NK-92 (cell line): ENCODE data around the gene PHF21A.
"Not testable (repeated sequence)": the region's sequence is repeated elsewhere in the genome, so short reads cannot be mapped to it uniquely, and the experiment has no call there.

Source experiments
- DNase-seq: peaks from one replicate; lab custom pipeline; 2025; ENCODE audit not compliant: unreplicated experiment; lab: John Stamatoyannopoulos, UW

Gene PHF21A

GRCh38 chr11:45906096-45906682, 215.1 kb downstream of the PHF21A start:
- DNase-seq = no peak

DNA sequence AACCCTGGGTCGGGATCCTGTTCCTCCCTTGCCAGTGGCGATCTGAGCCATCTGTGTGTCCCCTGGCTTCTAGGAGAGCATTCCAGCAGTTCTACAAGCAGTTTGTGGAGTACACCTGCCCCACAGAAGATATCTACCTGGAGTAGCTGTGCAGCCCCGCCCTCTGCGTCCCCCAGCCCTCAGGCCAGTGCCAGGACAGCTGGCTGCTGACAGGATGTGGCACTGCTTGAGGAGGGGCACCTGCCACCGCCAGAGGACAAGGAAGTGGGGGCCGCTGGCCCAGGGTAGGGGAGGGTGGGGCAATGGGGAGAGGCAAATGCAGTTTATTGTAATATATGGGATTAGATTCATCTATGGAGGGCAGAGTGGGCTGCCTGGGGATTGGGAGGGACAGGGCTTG, 215.7 kb downstream of the PHF21A start:
- DNase-seq = not testable (repeated sequence)

DNA sequence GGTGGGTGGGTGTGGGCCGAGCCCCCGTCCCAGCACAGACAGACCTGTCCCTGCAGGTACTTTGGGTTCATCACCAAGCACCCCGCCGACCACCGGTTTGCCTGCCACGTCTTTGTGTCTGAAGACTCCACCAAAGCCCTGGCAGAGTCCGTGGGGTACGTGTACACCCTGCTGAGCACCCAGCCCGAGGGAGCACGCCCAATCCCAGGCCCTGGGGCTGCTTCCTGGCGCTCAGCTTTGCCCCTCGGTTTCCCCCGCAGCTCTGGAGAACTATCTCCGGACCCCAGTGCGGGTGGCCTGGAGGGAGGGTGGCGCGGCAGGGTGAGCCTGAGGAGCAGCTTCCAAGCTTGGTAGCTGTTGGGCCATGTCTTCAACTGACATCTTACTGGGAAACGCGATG, 216.2 kb downstream of the PHF21A start:
- DNase-seq = no peak

- DNase-seq = no peak
Observed at GRCh38 chr11:45904309-45904915, 216.8 kb downstream of the PHF21A start.

DNA sequence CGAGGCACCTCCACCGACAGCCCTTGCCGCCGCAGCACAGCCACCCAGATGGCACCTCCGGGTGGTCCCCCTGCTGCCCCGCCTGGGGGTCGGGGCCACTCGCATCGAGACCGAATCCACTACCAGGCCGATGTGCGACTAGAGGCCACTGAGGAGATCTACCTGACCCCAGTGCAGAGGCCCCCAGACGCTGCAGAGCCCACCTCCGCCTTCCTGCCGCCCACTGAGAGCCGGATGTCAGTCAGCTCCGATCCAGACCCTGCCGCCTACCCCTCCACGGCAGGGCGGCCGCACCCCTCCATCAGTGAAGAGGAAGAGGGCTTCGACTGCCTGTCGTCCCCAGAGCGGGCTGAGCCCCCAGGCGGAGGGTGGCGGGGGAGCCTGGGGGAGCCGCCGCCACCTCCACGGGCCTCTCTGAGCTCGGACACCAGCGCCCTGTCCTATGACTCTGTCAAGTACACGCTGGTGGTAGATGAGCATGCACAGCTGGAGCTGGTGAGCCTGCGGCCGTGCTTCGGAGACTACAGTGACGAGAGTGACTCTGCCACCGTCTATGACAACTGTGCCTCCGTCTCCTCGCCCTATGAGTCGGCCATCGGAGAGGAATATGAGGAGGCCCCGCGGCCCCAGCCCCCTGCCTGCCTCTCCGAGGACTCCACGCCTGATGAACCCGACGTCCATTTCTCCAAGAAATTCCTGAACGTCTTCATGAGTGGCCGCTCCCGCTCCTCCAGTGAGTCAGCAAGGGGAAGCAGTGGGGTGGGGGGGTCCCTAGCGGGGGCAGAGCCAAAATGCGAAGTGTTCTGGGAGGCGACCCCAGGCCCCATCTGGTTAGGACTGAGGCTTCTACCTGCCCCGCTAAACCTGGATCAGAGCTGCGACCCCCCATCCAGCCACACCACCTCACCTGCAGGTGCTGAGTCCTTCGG, 218.5 kb downstream of the PHF21A start:
- no peak for DNase-seq

- DNase-seq = no peak
Observed at GRCh38 chr11:45901626-45902025, 219.6 kb downstream of the PHF21A start.

DNA sequence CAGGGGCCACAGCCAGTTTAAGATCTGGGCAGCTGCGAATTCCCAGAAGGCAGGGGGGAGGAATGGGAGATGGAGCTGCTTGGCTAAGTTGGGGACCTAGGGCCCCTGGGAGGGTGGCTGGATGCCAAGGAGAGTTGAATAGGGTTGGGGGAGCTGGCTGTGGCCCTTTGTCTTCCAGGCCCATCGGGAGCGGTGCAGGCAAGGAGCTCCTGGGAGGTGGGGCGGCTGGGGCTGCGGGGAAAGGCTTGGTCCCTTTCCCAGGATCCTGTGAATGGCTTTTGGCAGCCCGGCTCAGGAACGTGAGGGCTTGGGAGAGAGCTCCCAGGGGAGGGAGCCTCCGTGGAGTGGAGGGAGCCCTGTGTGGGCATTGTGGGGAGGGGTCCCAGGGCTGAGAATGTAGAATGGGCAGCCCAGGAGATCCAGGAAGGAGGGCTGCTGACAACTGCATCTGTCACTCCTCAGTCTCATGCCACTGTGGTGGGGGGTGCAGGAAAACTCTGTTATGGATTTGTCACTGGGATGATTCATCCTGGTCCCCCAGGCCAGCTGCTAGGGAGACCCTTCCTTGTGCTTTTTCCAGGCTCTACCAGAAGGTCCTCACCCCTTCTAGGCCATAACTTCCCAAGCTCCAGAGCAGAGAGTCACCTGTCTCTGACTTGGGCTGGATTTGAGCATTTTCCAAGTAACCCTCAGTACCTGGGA, 220.2 kb downstream of the PHF21A start:
- no peak for DNase-seq

GRCh38 chr11:45900175-45900800, 221.0 kb downstream of the PHF21A start:
- not testable (repeated sequence) for DNase-seq

GRCh38 chr11:45899448-45900174, 221.6 kb downstream of the PHF21A start:
- no peak for DNase-seq

DNA sequence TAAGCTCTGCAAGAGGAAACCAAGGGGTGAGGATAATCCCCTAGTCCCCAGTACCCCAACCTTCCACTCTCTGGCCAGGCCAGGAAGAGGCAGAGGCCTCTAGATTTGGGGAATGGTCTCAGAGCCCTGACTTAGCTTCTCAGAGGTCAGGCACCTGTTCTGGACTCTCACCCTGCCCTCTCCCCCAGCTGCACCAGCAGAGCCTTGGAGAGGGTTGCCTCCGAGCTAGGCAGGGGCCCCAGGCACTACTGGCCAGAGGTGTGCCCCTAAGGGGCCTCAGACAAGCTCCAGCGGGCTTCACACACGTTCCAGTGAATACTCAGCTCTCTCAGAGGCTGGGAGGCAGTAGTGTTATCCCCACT, 222.2 kb downstream of the PHF21A start:
- DNase-seq = no peak

GRCh38 chr11:45897556-45897955, 223.7 kb downstream of the PHF21A start:
- no peak for DNase-seq

DNA sequence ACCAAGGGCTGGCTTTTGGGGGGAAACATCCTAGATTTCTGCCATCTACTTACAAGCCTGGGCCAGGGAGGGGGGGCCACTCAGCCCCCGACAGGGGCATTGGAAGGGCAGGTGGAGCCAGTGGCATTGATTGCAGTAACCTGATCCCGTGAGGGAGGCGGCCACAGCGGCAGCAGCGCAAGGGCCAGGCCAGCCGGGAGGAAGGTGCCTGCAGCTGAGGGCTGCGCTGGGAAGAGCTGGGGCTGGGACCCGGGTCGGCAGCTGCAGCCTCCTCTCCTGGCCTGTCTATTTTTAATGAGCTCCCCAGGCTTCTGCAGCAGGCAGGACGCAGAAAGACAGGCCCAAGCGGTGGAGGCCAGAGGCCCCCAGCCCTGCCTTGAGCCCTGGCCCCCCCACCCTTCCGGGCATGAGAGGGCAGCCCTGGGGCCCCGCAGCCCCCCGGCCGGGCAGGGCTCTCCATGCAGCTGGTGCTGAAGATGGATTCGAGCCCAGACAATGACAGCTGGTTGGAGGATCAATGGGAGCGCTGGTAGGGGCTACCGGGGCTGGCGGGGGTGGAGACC, 224.8 kb downstream of the PHF21A start:
- no peak for DNase-seq

GRCh38 chr11:45895553-45896259, 225.5 kb downstream of the PHF21A start:
- no peak for DNase-seq

DNA sequence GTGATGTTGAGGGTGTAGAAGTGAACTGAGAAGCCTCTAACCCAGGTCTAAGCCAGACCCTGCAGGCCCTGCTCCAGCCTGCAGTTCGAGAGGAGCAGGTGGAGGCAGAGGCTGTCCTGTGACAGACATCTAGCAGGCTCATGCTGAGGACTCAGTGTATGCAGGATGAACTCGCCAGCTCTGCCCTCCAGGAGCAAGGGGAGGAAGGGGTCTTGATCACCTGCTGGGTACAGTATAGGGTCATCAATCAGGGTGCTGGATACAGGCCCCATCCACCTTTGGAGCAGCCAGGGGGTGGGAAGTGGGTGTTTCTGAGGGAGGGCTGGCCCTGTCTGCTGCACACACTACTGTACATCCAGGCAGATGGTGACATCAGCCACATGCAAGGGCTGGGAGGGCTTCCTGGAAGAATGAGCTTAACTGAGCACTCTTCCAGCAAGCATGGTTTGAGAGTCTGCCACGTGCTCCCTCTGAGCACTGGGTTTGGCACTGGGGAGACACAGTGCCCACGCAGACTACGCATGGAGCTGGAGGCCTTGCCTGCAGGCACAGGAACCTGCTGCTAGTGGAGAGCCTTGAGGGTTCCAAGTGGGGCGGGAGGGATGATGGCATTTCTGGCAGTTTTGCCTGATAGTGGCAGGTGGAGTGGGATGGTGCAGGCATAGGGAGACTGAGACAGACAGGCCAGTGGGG, 226.6 kb downstream of the PHF21A start:
- no peak for DNase-seq

- no peak for DNase-seq
Observed at GRCh38 chr11:45892856-45893255, 228.4 kb downstream of the PHF21A start.

- no peak for DNase-seq
Observed at GRCh38 chr11:45890886-45891550, 230.2 kb downstream of the PHF21A start.

DNA sequence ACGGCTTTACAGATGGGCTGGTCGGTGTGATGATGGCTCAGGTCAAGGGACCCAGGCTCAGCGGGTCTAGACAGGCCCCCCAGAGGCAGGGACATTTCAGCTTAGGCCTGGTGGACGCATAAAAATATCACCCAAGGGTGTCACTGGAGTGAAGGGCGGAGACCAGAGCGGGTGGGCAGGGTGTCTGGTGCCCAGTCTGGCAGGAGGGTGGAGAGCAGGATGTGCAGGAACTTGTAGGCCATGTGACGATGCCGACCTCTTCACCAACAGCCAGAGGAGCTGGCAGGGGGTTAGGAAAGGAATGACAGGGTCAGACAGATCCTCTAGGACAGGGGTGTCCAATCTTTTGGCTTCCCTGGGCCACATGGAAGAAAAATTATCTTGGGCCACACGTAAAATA, 231.3 kb downstream of the PHF21A start:
- no peak for DNase-seq

GRCh38 chr11:45889555-45889954, 231.7 kb downstream of the PHF21A start:
- no peak for DNase-seq
